Measurements from ENCODE around the gene NQO2. TPM values are rescaled to one million over a fixed set of nuclear protein-coding genes. Genes with fewer than 3 reads are reported as not detected.

NQO2 gene
- total and polyA plus RNA-seq, 2 donors (not counting 1 experiment from before 2014, with no cell fraction given): 6.2 to 21.5 TPM

DNA sequence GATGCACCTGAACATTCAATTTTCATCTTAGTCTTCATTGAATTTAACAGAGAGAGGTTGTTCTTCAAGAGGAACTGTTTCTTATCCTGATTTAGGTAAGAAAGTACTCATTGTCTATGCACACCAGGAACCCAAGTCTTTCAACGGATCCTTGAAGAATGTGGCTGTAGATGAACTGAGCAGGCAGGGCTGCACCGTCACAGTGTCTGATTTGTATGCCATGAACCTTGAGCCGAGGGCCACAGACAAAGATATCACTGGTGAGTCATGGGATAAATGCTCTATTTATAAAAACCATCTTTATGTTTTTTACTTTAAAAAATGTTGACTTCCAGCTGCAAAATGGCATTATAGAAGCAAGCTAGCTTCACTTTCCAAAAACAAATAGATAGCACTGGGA, 10.2 kb downstream of the NQO2 start:
- no peaks in the 10 kb centered on the region for H3K4me1 Mint-ChIP-seq
- CTCF ChIA-PET: interaction anchor here (1.2 to 2.5 kb wide), 3 partner anchors 9 to 29 kb away, joined by 3 to 8 read pairs (median 4); no protein-coding TSS in a partner anchor

DNA sequence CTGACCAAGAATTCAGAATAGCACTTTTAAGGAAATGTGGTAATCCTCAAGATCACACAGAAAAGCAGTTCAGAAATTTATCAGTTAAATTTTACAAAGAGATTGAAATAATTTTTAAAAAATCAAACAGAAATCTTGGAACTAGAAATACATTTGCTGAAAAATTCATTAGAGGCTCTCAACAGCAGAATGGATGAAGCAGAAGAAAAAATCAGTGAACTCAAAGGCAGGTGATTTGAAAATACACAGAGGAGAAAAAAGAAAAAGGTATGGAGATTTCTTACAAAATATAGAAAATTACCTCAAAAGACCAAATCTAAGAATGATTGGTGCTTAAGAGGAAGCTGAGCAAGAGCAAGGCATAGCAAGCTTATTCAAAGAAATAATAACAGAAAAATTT, 11.5 kb downstream of the NQO2 start:
- H3K9me3 Mint-ChIP-seq (ENCODE audit: insufficient read depth): peaks cover 11% of the 10 kb centered on the region
- no peaks in the 10 kb centered on the region for H3K4me1 ChIP-seq (ENCODE audit: control insufficient read depth in 2 of 2, insufficient read depth in 2 of 2, low read length in 2 of 2)
- CTCF ChIA-PET: interaction anchor here (1.2 to 2.5 kb wide), 3 partner anchors 10 to 27 kb away, joined by 3 to 8 read pairs (median 4); no protein-coding TSS in a partner anchor
- no peak overlapping the region for H3K27ac ChIP-seq (ENCODE audit: low read length in 2 of 2)
- DNase-seq (no peak), ATAC-seq (ENCODE audit: low read depth) (no peak)
- H4K20me1 ChIP-seq (ENCODE audit: control insufficient read depth, insufficient read depth, low read length, poor library complexity, severe bottlenecking): no peaks in the 10 kb centered on the region
- no peaks in the 10 kb centered on the region for H3K27me3 Mint-ChIP-seq
- no peak overlapping the region for H3K27ac Mint-ChIP-seq
- H3K79me2 ChIP-seq (ENCODE audit: control insufficient read depth, insufficient read depth, low read length): no peaks in the 10 kb centered on the region
- H3K4me3 ChIP-seq (ENCODE audit: control extremely low read depth in 1 of 5, extremely low read depth in 1 of 5, insufficient read depth in 1 of 5, low read depth in 2 of 5, low read length in 4 of 5): no peak overlapping the region
- TF ChIP-seq, protein P1, sequence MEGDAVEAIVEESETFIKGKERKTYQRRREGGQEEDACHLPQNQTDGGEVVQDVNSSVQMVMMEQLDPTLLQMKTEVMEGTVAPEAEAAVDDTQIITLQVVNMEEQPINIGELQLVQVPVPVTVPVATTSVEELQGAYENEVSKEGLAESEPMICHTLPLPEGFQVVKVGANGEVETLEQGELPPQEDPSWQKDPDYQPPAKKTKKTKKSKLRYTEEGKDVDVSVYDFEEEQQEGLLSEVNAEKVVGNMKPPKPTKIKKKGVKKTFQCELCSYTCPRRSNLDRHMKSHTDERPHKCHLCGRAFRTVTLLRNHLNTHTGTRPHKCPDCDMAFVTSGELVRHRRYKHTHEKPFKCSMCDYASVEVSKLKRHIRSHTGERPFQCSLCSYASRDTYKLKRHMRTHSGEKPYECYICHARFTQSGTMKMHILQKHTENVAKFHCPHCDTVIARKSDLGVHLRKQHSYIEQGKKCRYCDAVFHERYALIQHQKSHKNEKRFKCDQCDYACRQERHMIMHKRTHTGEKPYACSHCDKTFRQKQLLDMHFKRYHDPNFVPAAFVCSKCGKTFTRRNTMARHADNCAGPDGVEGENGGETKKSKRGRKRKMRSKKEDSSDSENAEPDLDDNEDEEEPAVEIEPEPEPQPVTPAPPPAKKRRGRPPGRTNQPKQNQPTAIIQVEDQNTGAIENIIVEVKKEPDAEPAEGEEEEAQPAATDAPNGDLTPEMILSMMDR (IDR thresholded peaks at IDR 0.05): no peak
- no peak for TF ChIP-seq EZH2 (IDR thresholded peaks at IDR 0.05; ENCODE audit: borderline replicate concordance, insufficient read depth, low read depth, low read length, poor library complexity, severe bottlenecking)
- intact Hi-C loops (cut with micrococcal nuclease): no loop called here
- POLR2A ChIA-PET: no interaction called here
- H3K27me3 ChIP-seq (replicated peaks in 1 of 4; ENCODE audit: control extremely low read depth in 1 of 4, control insufficient read depth in 3 of 4, insufficient read depth in 4 of 4, low read length in 3 of 4): no peaks in the 10 kb centered on the region
- H3K4me1 Mint-ChIP-seq: no peaks in the 10 kb centered on the region
- H3K9ac ChIP-seq (ENCODE audit: low read length): no peak overlapping the region
- peaks cover 0 to 18% of the 10 kb centered on the region in 2 experiments for H3K36me3 ChIP-seq (replicated peaks in 1 of 2; ENCODE audit: control extremely low read depth in 1 of 2, control insufficient read depth in 1 of 2, extremely low read depth in 1 of 2, insufficient read depth in 2 of 2, low read length in 1 of 2)
- H3K4me2 ChIP-seq (replicated peaks; ENCODE audit: low read depth, low read length, poor library complexity, severe bottlenecking): no peak overlapping the region
- H3K9me3 ChIP-seq (ENCODE audit: control extremely low read depth in 1 of 3, control insufficient read depth in 2 of 3, insufficient read depth in 1 of 3, low read length in 2 of 3): peaks cover 2 to 21% (median 13%) of the 10 kb centered on the region in 3 donors
- H3K4me3 Mint-ChIP-seq: no peak overlapping the region
- no peak overlapping the region for H2AFZ ChIP-seq (ENCODE audit: insufficient read depth, low read depth, low read length, poor library complexity, severe bottlenecking)

More for the DNA sequence above, 10.2 kb downstream of the NQO2 start:
- DNase-seq: no peak
- no peaks in the 10 kb centered on the region for H3K27me3 Mint-ChIP-seq
- H3K9me3 ChIP-seq (ENCODE audit: control extremely low read depth in 1 of 3, control insufficient read depth in 2 of 3, insufficient read depth in 1 of 3, low read length in 2 of 3): peaks cover 2 to 21% (median 13%) of the 10 kb centered on the region in 3 donors
- no peaks in the 10 kb centered on the region for H3K79me2 ChIP-seq (ENCODE audit: control insufficient read depth, insufficient read depth, low read length)
- intact Hi-C loops (cut with micrococcal nuclease): no loop called here
- H3K4me2 ChIP-seq (replicated peaks; ENCODE audit: low read depth, low read length, poor library complexity, severe bottlenecking): no peak overlapping the region
- no peak overlapping the region for H3K4me3 Mint-ChIP-seq
- no peak overlapping the region for H3K27ac Mint-ChIP-seq
- no peaks in the 10 kb centered on the region for H3K27me3 ChIP-seq (replicated peaks in 1 of 4; ENCODE audit: control extremely low read depth in 1 of 4, control insufficient read depth in 3 of 4, insufficient read depth in 4 of 4, low read length in 3 of 4)
- H4K20me1 ChIP-seq (ENCODE audit: control insufficient read depth, insufficient read depth, low read length, poor library complexity, severe bottlenecking): no peaks in the 10 kb centered on the region
- H3K36me3 ChIP-seq (replicated peaks in 1 of 2; ENCODE audit: control extremely low read depth in 1 of 2, control insufficient read depth in 1 of 2, extremely low read depth in 1 of 2, insufficient read depth in 2 of 2, low read length in 1 of 2): peaks cover 0 to 16% of the 10 kb centered on the region in 2 experiments
- H3K9me3 Mint-ChIP-seq (ENCODE audit: insufficient read depth): peaks cover 11% of the 10 kb centered on the region
- ATAC-seq (ENCODE audit: low read depth): no peak
- no peak overlapping the region for H2AFZ ChIP-seq (ENCODE audit: insufficient read depth, low read depth, low read length, poor library complexity, severe bottlenecking)
- no peak overlapping the region for H3K4me3 ChIP-seq (ENCODE audit: control extremely low read depth in 1 of 5, extremely low read depth in 1 of 5, insufficient read depth in 1 of 5, low read depth in 2 of 5, low read length in 4 of 5)
- no peak for TF ChIP-seq EZH2 (IDR thresholded peaks at IDR 0.05; ENCODE audit: borderline replicate concordance, insufficient read depth, low read depth, low read length, poor library complexity, severe bottlenecking)
- TF ChIP-seq, protein P1 (IDR thresholded peaks at IDR 0.05): no peak
- POLR2A ChIA-PET: no interaction called here
- H3K27ac ChIP-seq (ENCODE audit: low read length in 2 of 2): no peak overlapping the region
- H3K4me1 ChIP-seq (ENCODE audit: control insufficient read depth in 2 of 2, insufficient read depth in 2 of 2, low read length in 2 of 2): no peaks in the 10 kb centered on the region
- no CpG with 5 or more reads among the region's 3 CpGs for WGBS (ENCODE audit: insufficient coverage)
- no peak overlapping the region for H3K9ac ChIP-seq (ENCODE audit: low read length)
